ENCODE results near the gene EDIL3.
A peak's percentile ranks its signal among the peaks of the same experiment; 100 is the strongest.

EDIL3 gene

DNA sequence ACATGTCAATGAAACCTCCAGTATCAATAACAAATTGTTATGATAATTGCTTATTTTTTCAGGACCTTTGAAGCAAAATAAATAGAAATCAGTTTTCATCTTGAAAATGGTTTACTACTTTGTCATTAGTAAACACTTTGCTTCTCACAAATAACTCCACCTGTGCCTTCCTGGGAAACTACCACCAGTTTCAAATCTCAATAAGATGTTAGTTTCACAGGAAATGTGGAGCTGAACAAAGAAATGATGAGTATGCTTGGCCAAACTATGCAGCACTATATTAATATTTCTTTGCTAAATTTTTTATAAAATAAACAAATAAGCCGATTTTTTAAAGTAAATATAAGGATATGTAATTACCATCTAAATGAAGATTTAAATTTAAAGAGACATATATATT lies 442.5 kb downstream of the EDIL3 start:
- DNase-seq: no peak

- DNase-seq: no peak
Observed at GRCh38 chr5:83937837-83938236, 446.8 kb downstream of the EDIL3 start.

DNA sequence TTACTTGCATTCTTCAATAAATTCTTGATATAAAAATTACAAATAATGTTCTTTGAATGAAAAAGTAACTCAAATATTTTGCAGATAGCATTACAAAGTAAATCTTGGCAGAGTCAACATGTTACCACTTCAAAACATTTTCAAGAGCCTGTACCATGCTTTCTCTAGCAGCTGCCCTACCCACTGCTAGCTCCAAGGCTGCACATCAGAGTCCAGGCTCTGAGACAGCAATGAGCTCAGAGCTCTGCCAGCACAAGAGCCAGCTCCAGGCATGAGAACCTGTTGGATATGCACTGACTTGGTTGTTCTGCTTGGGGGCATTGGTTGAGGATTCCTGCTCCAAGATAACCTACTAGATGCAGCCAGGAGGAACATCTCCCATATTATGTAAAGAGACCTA lies 452.7 kb downstream of the EDIL3 start:
- no peak for DNase-seq

DNA sequence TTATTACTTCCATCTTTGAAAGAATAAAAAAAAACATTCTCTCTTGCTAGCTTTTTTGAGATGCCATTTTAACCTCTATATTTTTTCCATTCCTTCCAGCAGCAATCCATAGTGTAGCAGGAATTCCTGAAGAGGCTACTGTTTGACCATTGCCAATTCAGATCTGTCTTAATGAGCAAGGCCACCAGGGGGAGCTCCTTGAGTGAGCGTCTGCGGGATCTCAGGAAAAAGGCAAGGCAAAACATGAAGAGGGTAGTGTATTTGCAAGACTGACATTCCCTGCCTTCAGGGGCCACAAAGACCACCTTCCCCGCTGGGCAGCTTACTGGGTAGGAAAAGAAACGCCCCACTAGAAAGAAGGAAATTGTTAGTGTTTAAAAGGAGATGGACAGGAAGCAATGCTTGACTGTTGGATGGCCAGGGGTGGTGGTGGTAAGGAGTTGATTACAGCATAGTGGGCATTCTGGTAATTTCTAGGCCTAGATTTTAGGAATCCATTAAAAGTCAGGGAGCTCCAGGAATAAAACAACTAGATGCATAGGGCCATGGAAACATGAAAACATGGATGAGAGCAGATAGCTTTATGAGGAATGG lies 457.4 kb downstream of the EDIL3 start:
- peak; percentile 21 for DNase-seq

DNA sequence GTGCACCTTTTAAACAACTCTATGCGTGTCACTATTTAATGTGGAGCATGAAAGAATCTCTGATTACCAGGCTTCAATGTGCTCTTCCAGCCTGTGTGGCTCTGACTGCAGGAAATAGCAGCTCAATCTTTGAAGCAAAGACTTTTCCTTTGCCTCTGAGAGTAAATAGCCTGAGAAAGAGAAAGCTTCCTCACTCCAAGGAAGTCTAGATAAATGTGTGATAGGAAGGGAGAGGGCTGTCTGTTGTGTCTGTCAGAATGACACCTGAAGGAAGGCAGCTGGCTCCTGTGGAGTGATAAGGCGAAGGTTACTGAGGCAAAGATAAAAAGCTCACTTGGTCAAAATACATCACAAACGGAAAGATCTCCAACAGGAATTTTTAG lies 458.7 kb downstream of the EDIL3 start:
- DNase-seq: no peak

DNA sequence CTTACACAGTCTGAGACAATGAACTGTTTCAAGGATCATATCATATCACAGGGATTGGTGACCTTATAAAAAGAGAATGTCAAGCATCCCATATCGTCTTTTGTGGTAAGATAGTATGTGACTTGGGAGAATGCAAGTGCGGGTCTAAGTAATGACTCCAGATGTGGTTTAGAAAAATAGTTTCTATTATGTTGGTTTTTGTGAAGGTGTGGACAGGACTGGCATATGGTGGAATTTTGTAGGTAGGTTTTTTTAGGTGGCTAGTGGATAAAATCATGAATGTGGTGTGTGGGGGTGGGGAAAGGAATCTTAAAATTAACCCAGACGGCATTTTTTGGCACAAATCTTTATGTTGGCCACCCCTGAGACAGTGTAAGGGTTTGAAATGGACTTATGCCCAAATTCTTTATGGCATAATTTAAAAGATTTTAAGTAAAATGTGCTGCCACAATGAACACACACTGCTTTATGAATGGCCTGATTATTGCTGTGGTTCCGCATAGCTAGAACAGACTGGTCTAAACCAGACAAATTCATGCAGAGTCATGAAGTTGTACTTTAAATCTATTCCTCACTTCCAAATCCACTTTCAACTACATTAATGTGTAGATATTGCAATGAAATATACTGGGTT lies 459.2 kb downstream of the EDIL3 start:
- no peak for DNase-seq

DNA sequence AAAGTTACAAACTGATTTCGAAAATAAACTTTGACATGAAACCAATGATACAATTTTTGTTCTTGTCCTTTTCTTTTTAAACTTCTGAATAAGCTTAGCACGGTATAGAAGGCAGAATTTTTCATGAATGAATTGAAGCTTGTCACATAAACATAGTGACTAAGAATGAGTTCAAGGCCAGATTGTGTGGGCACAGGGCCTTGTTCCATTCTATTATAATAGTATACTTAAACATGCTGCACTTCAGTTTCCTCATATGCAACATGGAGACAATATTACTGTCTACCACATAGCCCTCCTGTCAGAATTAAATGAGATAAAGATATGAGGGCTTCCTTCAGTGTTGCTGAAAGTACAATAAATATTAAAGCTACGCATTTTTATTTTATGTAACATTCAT lies 459.8 kb downstream of the EDIL3 start:
- no peak for DNase-seq

DNA sequence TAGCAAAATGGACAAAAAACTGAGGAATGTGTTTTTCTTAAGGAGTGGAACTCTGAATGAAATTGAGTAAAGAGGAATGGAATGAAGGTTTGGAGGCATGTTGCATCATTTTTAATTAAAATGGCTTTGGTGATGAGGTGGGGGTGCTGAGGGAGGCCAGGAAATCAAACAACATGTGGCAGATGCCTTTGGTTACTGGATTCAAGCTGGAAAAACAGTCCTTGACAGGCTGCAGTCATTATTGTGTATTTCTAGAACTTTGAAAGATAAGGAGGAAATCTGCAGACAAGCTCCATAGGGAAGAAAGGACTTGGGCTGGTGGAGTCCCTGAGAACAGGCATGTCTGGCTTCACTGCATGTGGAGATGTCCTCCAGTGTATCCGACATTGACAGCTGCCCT lies 460.5 kb downstream of the EDIL3 start:
- DNase-seq: no peak

- peak; percentile 85 for DNase-seq
Observed at GRCh38 chr5:83922699-83923098, 462.0 kb downstream of the EDIL3 start.

DNA sequence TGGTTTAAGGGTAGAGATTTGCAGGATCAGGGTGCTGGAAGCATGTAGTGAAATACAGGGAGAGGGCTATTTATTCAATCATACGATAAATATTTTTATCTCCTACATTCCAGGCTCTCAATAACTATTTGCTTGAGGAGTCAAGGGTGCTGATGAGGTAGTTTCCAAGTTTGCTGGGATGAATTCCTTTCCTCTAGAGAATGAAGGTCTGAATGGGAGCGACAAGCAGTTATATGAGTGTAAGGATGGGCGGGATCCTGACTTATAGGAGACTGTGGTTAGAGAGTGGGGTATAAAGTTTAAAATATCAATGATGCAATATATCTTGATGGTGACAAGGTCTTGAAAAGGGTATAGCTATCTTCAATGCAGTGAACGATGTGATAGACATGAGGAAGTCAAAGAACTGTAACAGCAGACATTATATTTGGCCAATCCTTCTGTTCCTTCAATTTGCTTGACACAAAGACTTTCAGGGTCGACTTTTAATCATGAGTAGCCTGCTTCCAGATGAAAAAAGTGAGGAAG lies 462.9 kb downstream of the EDIL3 start:
- DNase-seq: no peak

DNA sequence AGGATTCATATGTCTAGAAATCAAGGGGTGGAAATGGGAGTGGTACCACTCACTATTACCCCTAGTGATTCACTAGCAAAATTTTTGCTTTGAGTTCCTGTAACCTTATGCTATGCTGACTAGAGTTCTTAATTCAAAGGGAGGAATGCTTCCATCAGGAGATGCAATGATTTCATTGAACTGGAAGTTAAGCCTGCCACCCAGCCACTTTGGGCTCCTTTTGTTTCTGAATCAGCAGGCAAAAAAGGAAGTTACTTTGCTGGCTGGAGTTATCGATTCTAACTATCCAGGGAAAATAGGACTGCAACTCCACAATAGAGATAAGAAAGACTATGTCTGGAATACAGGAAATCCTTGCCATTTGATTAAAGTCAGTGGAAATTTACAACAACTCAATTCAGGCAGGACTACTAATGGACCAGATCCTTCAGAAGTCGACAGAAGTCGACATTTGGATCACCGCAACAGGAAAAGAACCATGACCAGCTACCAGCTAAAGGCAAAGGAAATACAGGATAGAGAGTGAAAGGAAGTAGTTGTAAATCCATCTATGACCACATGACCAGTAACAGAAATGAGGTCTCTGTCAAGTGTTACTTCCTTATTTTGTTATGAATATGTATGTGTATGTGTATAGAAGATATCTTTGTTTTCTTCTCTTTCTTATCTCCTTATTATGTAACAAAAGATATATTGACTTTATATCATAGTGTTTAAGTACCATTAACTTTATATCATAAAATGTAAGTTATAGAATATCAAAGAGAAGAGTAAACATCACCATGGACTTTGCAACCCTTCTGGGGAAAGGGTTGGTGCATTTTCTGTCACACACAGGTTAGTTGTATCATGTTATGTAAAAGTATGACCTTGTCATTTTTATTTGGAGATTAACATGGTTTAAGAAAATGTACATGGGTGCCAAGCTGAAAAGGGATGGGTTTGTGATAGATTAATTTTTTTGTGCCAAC lies 465.3 kb downstream of the EDIL3 start:
- no peak for DNase-seq

DNA sequence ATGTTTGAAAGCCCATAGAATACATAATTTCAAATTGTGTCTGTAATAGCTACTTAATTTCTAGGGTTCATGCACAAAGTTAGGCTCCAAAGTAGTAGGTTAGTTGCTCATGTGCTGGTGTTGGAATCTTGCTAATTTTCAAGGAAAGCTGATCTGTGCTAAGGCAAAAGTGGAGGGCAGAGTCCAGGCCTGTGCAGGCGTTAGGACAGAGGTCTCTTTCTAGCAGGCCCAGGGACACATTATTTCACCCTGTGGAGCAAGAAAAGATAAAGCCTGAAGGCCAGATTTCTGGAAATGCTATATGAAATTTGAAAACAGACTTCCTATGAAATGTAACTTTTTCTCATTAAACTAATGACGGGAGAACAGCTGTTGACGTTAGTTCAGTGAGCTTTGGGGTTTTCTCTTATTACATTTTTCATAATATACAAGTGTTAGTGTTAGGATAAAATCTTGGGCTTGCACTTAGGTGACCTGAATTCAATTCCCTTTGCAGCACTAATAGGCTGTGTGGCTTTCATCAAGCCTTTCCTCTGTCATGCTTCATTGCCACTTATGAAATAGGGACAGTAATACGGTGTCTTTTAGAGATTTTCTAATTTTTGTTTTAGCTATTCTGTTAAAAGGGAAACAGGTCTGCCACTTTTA lies 467.3 kb downstream of the EDIL3 start:
- DNase-seq: no peak

DNA sequence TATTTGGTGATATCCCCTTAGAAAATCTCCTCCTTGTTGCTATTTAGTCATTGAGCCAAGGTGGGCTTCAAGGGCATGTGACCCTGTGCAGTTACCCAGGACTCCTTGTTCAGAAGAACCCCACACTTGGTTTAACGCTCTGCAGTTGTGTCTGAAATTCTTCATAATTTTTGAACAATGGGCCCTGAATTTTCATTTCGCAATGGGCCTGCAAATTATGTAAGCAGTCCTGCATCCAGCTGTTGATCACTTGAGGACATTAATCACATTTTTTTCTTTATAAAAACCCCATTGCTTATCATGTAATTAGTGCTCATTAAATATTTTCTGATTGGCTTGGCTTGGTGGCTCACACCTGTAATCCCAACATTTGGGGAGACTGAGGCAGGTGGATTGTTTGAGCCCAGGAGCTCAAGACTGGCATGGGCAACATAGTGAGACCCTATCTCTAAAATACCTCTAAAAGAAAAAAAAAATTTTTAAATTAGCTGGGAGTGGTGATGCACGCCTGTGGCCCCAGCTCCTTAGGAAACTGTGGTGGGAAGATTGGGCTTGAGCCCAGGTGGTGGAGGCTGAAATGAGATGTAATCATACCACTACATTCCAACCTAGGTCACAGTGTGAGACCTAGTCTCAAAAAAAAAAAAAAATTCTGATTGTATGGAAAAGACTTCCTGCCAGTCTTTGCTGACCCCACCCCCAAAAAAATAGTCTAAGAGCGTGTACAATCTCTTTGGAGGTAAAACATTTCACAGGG lies 469.8 kb downstream of the EDIL3 start:
- DNase-seq: no peak

DNA sequence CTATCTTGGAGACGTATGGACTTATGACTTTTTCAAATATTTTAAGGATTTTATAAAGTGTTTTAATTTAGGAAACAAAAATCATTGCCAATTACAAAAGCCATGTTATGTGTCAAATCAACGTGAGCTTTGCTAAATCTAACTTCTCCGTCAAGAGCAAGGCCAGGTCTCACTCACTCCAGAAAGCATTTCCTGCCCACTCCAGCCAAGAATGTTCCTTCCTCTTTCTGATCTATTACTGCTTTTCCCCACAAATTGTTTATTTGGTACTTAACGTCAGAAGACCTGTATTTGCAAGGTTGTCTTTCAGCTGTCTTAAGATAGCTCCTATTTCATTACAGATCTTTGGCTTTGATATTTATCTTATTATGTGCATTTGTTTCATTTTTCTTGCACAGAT lies 470.5 kb downstream of the EDIL3 start:
- DNase-seq: no peak

DNA sequence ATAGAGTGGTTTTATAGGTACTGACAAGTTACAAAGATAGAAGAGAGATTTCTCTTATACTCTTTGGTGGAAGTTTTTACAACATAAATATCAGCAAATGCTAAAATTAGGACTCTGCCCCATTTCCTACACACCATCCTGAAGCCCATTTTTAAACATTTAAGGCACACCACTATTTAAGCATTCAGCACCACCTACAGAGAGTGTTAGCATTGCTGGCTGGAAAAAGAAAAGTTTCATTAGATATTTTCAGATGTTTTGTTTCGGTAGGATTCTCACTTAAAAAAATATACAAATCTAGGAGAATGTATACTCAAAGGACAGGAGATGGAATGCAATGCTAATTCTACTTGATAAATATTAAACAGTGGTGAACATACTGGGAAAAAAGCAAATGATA lies 471.1 kb downstream of the EDIL3 start:
- no peak for DNase-seq

- no peak for DNase-seq
Observed at GRCh38 chr5:83911367-83911919, 473.2 kb downstream of the EDIL3 start.

- DNase-seq: no peak
Observed at GRCh38 chr5:83900306-83900705, 484.4 kb downstream of the EDIL3 start.

DNA sequence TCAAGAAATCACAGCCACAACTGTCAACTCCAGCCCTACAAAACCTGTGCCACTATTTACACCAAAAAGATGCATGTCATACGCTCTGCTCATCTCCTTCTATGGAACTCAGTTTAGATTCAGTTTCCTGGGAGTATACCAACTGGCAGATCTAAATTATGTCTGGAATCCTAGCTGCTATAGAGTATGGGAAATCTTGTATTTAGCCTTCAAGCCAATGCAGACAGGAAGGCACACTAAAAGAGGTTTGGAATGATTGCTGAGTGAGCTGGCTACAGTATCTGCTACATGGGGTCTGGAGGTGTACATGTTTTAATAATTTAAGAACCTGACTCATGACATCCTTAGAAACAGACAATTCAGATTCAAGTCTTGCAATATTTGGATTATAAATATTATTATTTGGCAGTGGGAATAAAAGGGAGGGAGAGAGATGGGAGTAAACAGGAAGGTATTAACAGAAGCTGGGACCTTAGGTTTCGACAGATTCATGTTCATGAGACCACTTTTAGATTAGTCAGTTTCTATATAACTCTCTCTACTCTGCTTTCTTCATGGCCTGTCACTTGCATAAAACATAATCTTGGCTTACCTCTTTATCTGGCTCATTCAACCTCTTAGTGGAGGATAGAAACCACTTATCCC lies 485.2 kb downstream of the EDIL3 start:
- DNase-seq: no peak

DNA sequence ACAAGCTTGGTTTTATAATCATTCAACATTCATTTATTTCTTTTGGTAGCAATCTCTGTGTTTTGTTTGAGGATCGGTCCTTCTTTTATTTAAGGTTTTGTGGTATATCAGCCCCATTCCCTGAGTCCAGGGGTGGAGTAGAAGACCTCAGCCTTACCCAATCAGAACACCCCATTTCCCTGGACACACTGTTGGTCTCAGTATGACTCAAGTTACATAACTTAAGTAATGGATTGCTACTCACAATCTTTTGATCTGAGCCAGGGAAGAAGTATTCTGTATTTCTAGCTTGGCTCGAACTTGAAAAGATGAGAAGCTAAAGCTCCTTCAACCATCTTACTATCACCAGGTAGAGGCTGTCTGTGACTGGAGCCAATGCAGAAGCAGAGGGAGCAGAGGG lies 488.8 kb downstream of the EDIL3 start:
- no peak for DNase-seq

DNA sequence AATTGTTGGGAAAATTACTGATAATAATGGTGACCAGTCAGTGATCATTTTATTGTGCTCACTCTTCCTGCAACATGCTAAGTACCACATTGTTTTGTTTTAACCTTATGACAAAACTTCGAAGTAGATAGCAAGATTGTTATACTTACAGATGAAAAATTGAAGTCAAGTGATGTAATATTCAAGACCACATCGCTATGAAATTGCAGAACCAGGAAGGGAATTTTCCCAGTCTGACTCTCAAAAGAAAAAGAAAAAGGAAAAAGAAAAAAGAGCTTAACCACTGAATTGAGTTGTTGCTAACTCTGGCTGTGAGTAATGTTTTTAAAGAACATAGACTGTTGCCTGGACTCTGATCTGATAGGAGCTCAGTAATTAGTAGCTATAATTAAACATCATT lies 493.4 kb downstream of the EDIL3 start:
- no peak for DNase-seq
